Sigmoid colon (tissue), 4 donors: ENCODE data around the gene NLRP7.

Source experiments
- EP300 ChIP-seq, 4 donors: sonication (generic); formaldehyde crosslinking; IDR thresholded peaks; one replicate each; pipeline ENCODE4 v1.6.1; 2017; ENCODE audit warnings: antibody characterized with exemption in 4 of 4
- POLR2A ChIP-seq, 2 donors: fragments of 450-650 bp; IDR thresholded peaks; one replicate each; pipeline ENCODE4 v1.6.1; 2016; ENCODE audit warnings: antibody characterized with exemption in 2 of 2, mild to moderate bottlenecking in 2 of 2, moderate library complexity in 2 of 2
- POLR2AphosphoS5 ChIP-seq, 4 donors: sonication (generic); formaldehyde crosslinking; IDR thresholded peaks; one replicate each; pipeline ENCODE4 v1.6.1; 2017; ENCODE audit warnings: antibody characterized with exemption in 4 of 4
- TF ChIP-seq, protein P1 (sequence below), 4 experiments: fragments of 450-650 bp in 3 of 4; fragments of 200-600 bp in 1 of 4; IDR thresholded peaks; one replicate each; pipeline ENCODE4 v1.5.1; 2016 to 2019; ENCODE audit warnings: antibody characterized with exemption in 4 of 4, mild to moderate bottlenecking in 3 of 4, moderate library complexity in 2 of 4

DNA sequence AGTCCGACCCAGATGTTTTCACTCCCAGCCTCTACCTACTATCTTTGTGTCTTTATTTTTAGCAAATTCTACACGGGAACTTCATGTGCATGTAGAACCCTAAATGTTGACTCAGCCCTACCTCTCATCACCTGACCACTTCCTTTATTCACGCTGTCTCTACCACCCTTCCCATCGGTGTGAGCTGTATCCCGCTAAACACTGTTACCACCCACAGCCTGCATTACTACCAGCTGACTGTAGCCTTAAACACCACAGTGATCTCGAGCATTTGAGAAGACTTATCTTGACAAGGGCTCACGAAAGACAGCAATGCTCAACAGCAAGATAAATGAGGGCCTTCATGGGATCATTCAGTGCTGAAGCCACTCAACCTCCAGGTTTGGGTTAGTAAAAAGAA, 26.2 kb downstream of the NLRP7 start:
- TF ChIP-seq, protein P1, sequence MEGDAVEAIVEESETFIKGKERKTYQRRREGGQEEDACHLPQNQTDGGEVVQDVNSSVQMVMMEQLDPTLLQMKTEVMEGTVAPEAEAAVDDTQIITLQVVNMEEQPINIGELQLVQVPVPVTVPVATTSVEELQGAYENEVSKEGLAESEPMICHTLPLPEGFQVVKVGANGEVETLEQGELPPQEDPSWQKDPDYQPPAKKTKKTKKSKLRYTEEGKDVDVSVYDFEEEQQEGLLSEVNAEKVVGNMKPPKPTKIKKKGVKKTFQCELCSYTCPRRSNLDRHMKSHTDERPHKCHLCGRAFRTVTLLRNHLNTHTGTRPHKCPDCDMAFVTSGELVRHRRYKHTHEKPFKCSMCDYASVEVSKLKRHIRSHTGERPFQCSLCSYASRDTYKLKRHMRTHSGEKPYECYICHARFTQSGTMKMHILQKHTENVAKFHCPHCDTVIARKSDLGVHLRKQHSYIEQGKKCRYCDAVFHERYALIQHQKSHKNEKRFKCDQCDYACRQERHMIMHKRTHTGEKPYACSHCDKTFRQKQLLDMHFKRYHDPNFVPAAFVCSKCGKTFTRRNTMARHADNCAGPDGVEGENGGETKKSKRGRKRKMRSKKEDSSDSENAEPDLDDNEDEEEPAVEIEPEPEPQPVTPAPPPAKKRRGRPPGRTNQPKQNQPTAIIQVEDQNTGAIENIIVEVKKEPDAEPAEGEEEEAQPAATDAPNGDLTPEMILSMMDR (IDR thresholded peaks at IDR 0.05) = no peak
- no peak for TF ChIP-seq POLR2A (IDR thresholded peaks at IDR 0.05)
- no peak for TF ChIP-seq POLR2AphosphoS5 (IDR thresholded peaks at IDR 0.05)
- TF ChIP-seq EP300 (IDR thresholded peaks at IDR 0.05) = no peak
